ENCODE measurements around the gene VDR.

DNA sequence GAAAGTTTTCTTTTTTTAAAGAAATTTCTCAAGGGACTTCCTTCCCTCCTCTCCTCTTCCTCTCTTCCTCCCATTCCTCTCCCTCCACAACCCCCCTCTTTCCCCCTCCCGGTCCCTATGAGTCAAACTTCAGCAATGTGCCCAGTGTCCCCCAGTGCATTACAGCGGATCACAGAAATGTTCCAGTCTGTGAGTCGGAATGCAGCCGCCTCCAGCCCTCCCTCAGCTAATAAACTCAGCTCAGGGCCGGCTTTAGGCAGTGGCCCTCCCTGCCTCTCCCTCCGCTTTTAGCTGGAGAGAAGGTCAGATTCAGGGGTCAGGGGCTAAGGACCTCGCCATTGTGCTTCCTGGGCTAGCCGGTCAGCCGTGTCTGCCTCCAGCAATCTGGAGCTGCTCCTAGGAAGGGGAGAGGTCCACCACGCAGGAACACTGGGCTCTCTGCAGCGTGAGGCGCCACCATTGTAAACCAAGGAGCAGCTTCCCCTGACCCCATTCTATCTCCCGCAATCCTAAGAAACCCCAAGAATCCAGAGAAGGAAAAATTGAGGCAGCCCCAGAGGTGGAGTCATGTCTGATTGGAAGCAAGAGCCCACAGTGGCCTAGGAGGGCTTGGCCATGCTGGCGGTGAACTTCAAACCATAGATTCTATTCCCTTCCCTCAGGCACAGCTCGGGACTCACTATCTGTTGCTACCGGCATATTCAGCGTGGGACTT is 84.0 kb downstream of the VDR start:
- TF ChIP-seq, protein P1, sequence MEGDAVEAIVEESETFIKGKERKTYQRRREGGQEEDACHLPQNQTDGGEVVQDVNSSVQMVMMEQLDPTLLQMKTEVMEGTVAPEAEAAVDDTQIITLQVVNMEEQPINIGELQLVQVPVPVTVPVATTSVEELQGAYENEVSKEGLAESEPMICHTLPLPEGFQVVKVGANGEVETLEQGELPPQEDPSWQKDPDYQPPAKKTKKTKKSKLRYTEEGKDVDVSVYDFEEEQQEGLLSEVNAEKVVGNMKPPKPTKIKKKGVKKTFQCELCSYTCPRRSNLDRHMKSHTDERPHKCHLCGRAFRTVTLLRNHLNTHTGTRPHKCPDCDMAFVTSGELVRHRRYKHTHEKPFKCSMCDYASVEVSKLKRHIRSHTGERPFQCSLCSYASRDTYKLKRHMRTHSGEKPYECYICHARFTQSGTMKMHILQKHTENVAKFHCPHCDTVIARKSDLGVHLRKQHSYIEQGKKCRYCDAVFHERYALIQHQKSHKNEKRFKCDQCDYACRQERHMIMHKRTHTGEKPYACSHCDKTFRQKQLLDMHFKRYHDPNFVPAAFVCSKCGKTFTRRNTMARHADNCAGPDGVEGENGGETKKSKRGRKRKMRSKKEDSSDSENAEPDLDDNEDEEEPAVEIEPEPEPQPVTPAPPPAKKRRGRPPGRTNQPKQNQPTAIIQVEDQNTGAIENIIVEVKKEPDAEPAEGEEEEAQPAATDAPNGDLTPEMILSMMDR (IDR thresholded peaks at IDR 0.05): no peak
- no peak for TF ChIP-seq EZH2 (IDR thresholded peaks at IDR 0.05)
